Endothelial cell of umbilical vein (primary cell): ENCODE results near the gene TRANK1. TPM values are rescaled to one million over a fixed set of nuclear protein-coding genes. Genes with fewer than 3 reads are reported as not detected.

ENCODE experiments used
- Bru-seq: library from RNA; stranded (reverse); fragments of 400-500 nt; gene quantifications from one replicate; lab custom pipeline; 2021; lab: Mats Ljungman, UMichigan
- BruChase-seq, 2 experiments: library from RNA; stranded (reverse); fragments of 400-500 nt; gene quantifications; one replicate each; lab custom pipeline; 2021; lab: Mats Ljungman, UMichigan
- BruUV-seq: library from RNA; stranded (reverse); fragments of 400-500 nt; replicated peaks from 2 replicates; lab custom pipeline; 2021; lab: Mats Ljungman, UMichigan
- CTCF ChIA-PET: fragments of 300-600, 350-600 bp; sonication (Branson Sonifier 250); formaldehyde crosslinking; loops from one replicate; lab custom pipeline; 2021; ENCODE audit warnings: antibody characterized with exemption, inconsistent platforms; lab: Charles Lee
- POLR2A ChIA-PET: fragments of 300-600, 350-600 bp; sonication (Branson Sonifier 250); formaldehyde crosslinking; loops from one replicate; lab custom pipeline; 2021; ENCODE audit warnings: antibody characterized with exemption, inconsistent platforms; lab: Charles Lee
- DNase-seq: peaks from one replicate; pipeline ENCODE4 v3.0.0-alpha.2; 2011; ENCODE audit warnings: low read depth, low spot score
- FAIRE-seq: peaks from 2 replicates; lab custom pipeline; 2011; peaks lifted over from hg19 to GRCh38; lab: Jason Lieb, UNC
- H2AFZ ChIP-seq: 2 replicates; pipeline ENCODE4 v1.6.0; 2012; ENCODE audit warnings: low read depth, low read length, control low read depth, inconsistent platforms
- H3K27ac ChIP-seq: 2 replicates; pipeline ENCODE4 v1.5.1; 2011; ENCODE audit warnings: low read depth, mild to moderate bottlenecking, control low read depth, low read length, moderate library complexity; ENCODE audit not compliant: insufficient read depth
- H3K27me3 ChIP-seq, 2 experiments: 2 replicates each; pipeline versions ENCODE4 v1.6.0 to v1.6.1; 2011; ENCODE audit warnings: low read length in 2 of 2, mixed read lengths in 1 of 2; ENCODE audit not compliant: control insufficient read depth in 2 of 2, insufficient read depth in 2 of 2
- H3K36me3 ChIP-seq, 2 experiments: 2 replicates in 1 of 2; 3 replicates in 1 of 2; pipeline ENCODE4 v1.5.1; 2011; ENCODE audit warnings: low read length in 2 of 2, mild to moderate bottlenecking in 1 of 2, moderate library complexity in 1 of 2; ENCODE audit not compliant: control insufficient read depth in 2 of 2, insufficient read depth in 2 of 2; ENCODE audit errors: extremely low read depth in 1 of 2
- H3K4me1 ChIP-seq: 3 replicates; pipeline ENCODE4 v1.5.1; 2011; ENCODE audit warnings: mild to moderate bottlenecking, low read length; ENCODE audit not compliant: control insufficient read depth, insufficient read depth; ENCODE audit errors: extremely low read depth
- H3K4me2 ChIP-seq: 2 replicates; pipeline ENCODE4 v1.6.1; 2011; ENCODE audit warnings: low read length, control low read depth, mixed read lengths; ENCODE audit not compliant: insufficient read depth
- H3K4me3 ChIP-seq, 3 experiments: fragments of 200-600 bp in 1 of 3; sonication (generic), shearing (Covaris generic) in 1 of 3; replicated peaks in 1 of 3; 2 replicates each; pipeline ENCODE4 v1.5.1; 2011 to 2016; ENCODE audit warnings: control low read depth in 3 of 3, low read length in 3 of 3, mild to moderate bottlenecking in 2 of 3, inconsistent platforms in 1 of 3, low read depth in 1 of 3, moderate library complexity in 1 of 3; ENCODE audit not compliant: insufficient read depth in 1 of 3
- H3K79me2 ChIP-seq: 2 replicates; pipeline ENCODE4 v1.6.0; 2012; ENCODE audit warnings: low read length, inconsistent platforms; ENCODE audit not compliant: control insufficient read depth, insufficient read depth
- H3K9ac ChIP-seq: replicated peaks from 2 replicates; pipeline ENCODE3; 2011; ENCODE audit warnings: low read length, control low read depth; ENCODE audit not compliant: insufficient read depth; ENCODE audit errors: extremely low read depth
- H3K9me1 ChIP-seq: replicated peaks from 3 replicates; pipeline ENCODE4 v1.6.0; 2011; ENCODE audit warnings: mild to moderate bottlenecking, low read length; ENCODE audit not compliant: control insufficient read depth, insufficient read depth; ENCODE audit errors: extremely low read depth
- H3K9me3 ChIP-seq: replicated peaks from 2 replicates; pipeline ENCODE4 v1.5.1; 2012; ENCODE audit warnings: low read length, inconsistent platforms; ENCODE audit not compliant: control insufficient read depth, insufficient read depth
- H4K20me1 ChIP-seq: replicated peaks from 2 replicates; pipeline ENCODE3; 2011; ENCODE audit warnings: mild to moderate bottlenecking, low read length; ENCODE audit not compliant: control insufficient read depth, insufficient read depth; ENCODE audit errors: extremely low read depth
- EZH2 ChIP-seq: IDR thresholded peaks from 2 replicates; pipeline ENCODE4 v1.6.1; 2012; ENCODE audit warnings: borderline replicate concordance, low read depth, mild to moderate bottlenecking, moderate library complexity, low read length, inconsistent platforms; ENCODE audit not compliant: severe bottlenecking
- FOS ChIP-seq: IDR thresholded peaks from 2 replicates; pipeline ENCODE4 v1.6.1; 2011; ENCODE audit warnings: mild to moderate bottlenecking, low read length, moderate library complexity, borderline replicate concordance; ENCODE audit not compliant: insufficient read depth
- GATA2 ChIP-seq: IDR thresholded peaks from 2 replicates; pipeline ENCODE4 v1.7.0; 2011; ENCODE audit warnings: low read depth, mild to moderate bottlenecking, moderate library complexity, mixed read lengths, low read length; ENCODE audit not compliant: insufficient read length, insufficient read depth
- JUN ChIP-seq: IDR thresholded peaks from 2 replicates; pipeline ENCODE4 v1.6.1; 2011; ENCODE audit warnings: borderline replicate concordance, low read depth; ENCODE audit not compliant: insufficient read length, insufficient read depth
- MYC ChIP-seq: IDR thresholded peaks from one replicate; pipeline ENCODE4 v1.6.1; 2011; ENCODE audit warnings: mild to moderate bottlenecking, low read depth, low read length
- POLR2AphosphoS5 ChIP-seq: IDR thresholded peaks from 2 replicates; pipeline ENCODE4 v1.6.1; 2012; ENCODE audit warnings: low read depth, mild to moderate bottlenecking, control low read depth, low read length, moderate library complexity; ENCODE audit not compliant: insufficient read depth
- dilution Hi-C: fragments of 300-500 bp; cut with MboI; formaldehyde crosslinking; loops from one replicate; pipeline ENCODE4 v1.15.0; 2019; ENCODE audit warnings: low sequenced_read_pairs; ENCODE audit not compliant: extremely low pct_ligation_motif_present
- intact Hi-C: fragments of 100-400 bp; cut with micrococcal nuclease; formaldehyde crosslinking; loops from one replicate; pipeline ENCODE4 v1.10.0; 2022
- long read RNA-seq: library from polyadenylated mRNA; stranded (forward); transcript quantifications from one replicate; pipeline ENCODE4 v2.0.0, GENCODE V29; 2021
- polyA minus RNA-seq, 3 experiments: library from RNA; depleted of rRNA, polyadenylated mRNA; stranded (reverse); fragments of >200 nt; gene quantifications; 1 replicate in 1 of 3; 2 replicates in 2 of 3; pipeline ENCODE4 v1.2.3, GENCODE V29; 2011
- polyA plus RNA-seq, 4 experiments: library from polyadenylated mRNA; depleted of rRNA in 3 of 4; stranded (reverse) in 3 of 4; unstranded in 1 of 4; fragments of >200 nt; gene quantifications; 2 replicates each; pipeline versions ENCODE4 v1.2.1 to v1.2.3, GENCODE V29; 2011 to 2012; ENCODE audit warnings: missing spikeins in 1 of 4
- total RNA-seq: library from RNA; stranded (reverse); gene quantifications from 2 replicates; pipeline ENCODE4 v1.2.3, GENCODE V29; 2021

Gene TRANK1
- total RNA-seq = 8.0 and 14.4 TPM in 2 replicates
- 3.5 and 4.6 TPM in 2 replicates for polyA plus RNA-seq
- polyA plus RNA-seq (2011; cell fraction: cytosol; rRNA removed) = 2.9 and 3.7 TPM in 2 replicates
- 13.9 and 15.8 TPM in 2 replicates for polyA plus RNA-seq (2011; cell fraction: nucleus; rRNA removed)
- polyA plus RNA-seq (2012) = 6.8 and 7.3 TPM in 2 replicates
- 18.2 and 26.1 TPM in 2 replicates for polyA minus RNA-seq
- 2.8 TPM for polyA minus RNA-seq (2011; cell fraction: cytosol; rRNA and poly(A)+ RNA removed)
- 8.4 and 10.6 TPM in 2 replicates for polyA minus RNA-seq (2011; cell fraction: nucleus; rRNA and poly(A)+ RNA removed)
- percentile 48 among the genes with signal in this experiment for Bru-seq, nascent RNA
- BruChase-seq, experiment 1, labeled RNA remaining after a 6-hour chase = percentile 38 among the genes with signal in this experiment
- BruChase-seq, experiment 2, labeled RNA remaining after a 2-hour chase = percentile 38 among the genes with signal in this experiment
- long read RNA-seq, partial matches to known transcripts = 2 of 4 reads
- long read RNA-seq, other reads (novel, unspliced or antisense) = 2 of 4 reads

DNA sequence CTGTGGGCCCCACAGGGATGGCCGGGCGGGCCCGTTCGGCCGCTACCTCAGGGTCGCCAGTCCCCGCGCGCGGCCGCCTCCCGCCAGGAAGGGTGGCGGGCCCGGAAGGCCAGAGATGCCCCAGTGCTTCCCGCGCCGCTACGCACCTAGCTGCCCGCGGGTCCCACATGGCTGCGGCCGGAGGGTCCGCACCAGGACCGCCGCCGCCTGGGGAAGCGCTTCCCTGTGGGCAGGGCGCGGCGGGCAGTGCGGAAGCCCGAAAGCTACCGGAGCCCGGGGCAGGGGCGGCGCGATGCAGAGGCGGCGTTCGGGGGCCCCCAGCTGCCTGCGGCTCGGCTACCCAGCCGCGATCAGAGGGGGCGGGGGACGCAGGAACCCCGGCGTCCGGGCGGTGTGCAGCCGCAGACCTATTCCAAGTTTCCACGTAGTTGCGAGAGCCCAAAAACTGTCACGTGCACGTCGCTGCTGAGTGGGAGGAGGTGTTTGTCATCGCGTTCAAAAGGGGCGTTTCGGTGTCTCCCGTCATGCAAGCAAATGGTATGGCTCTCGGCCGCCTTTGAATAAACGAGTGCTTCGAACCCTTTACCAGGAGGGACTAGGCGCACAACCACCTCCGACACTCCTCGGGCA, at the start of gene TRANK1:
Gene TRANK1 (minus strand): TSS at position 414 of the 630 bp plus-strand sequence. CDS start 245 bp downstream, at position 169.
- Histone ChIP-seq H3K4me1 (peaks cover 12% of the 10 kb centered on the region), H3K79me2 (no peaks in the 10 kb centered on the region), H3K9ac (peak within 1 kb of the TSS; percentile 57), H3K9me3 (no peaks in the 10 kb centered on the region), H3K36me3 (no peaks in the 10 kb centered on the region), H3K27me3 (peaks cover 0 to 3% of the 10 kb centered on the region in 2 experiments), H4K20me1 (no peaks in the 10 kb centered on the region), H3K9me1 (no peaks in the 10 kb centered on the region), H3K4me2 (peak within 1 kb of the TSS; percentile 98), H2AFZ (peak within 1 kb of the TSS; percentile 96), H3K27ac (no peak within 1 kb of the TSS), H3K4me3 (peak within 1 kb of the TSS; percentile 56 to 85 (median 69))
- POLR2A ChIA-PET = no interaction called here
- intact Hi-C loops = loop anchor here (2.0 kb wide), 2 partner anchors 36 to 48 kb away; partner anchors contain the start of genes EPM2AIP1 and MLH1
- CTCF ChIA-PET = interaction anchor here (0.9 to 3.5 kb wide), 10 partner anchors 9 to 80 kb away, joined by 3 to 19 read pairs (median 4); no protein-coding TSS in a partner anchor
- DNase-seq (peak; percentile 35), FAIRE-seq (peak; percentile 76)
- TF ChIP-seq GATA2 (no peak), MYC (no peak), EZH2 (peak; percentile 43), FOS (no peak), JUN (no peak), POLR2AphosphoS5 (peak; percentile 17)
- no TSS peak for BruUV-seq
- dilution Hi-C loops = no loop called here
